Activated gamma-delta T cell (primary cell): ENCODE results near the gene OPN1MW2.
"Not testable (repeated sequence)": the region's sequence is repeated elsewhere in the genome, so short reads cannot be mapped to it uniquely, and the experiment has no call there.

ENCODE experiments used
- DNase-seq: peaks from one replicate; lab custom pipeline; 2025; lab: John Stamatoyannopoulos, UW
- total RNA-seq, 2 donors: gene quantifications; one replicate each; lab custom pipeline; 2026; lab: John Stamatoyannopoulos, UW

The OPN1MW2 gene
- 0 reads per million in 2 donors for total RNA-seq

GRCh38 chrX:154219456-154219855, at the start of gene OPN1MW2:
TSS of gene OPN1MW2 (plus strand) at chrX:154219756. CDS start at chrX:154219816, 60 bp downstream.
- DNase-seq: not testable (repeated sequence)

GRCh38 chrX:154172535-154172943, 47.0 kb upstream of the OPN1MW2 start:
- not testable (repeated sequence) for DNase-seq

GRCh38 chrX:154174356-154174755, 45.2 kb upstream of the OPN1MW2 start:
- DNase-seq: not testable (repeated sequence)

- not testable (repeated sequence) for DNase-seq
These were observed 37.3 kb upstream of the OPN1MW2 start, which contains the start of gene OPN1MW for GRCh38 chrX:154182296-154182695. TSS of gene OPN1MW (plus strand) at chrX:154182596. CDS start at chrX:154182678, 82 bp downstream.

- DNase-seq: not testable (repeated sequence)
These were observed 35.8 kb upstream of the OPN1MW2 start for GRCh38 chrX:154183794-154184193.

- not testable (repeated sequence) for DNase-seq
These were observed 26.7 kb upstream of the OPN1MW2 start for GRCh38 chrX:154192846-154193245.

- not testable (repeated sequence) for DNase-seq
These were observed 25.2 kb upstream of the OPN1MW2 start for GRCh38 chrX:154194316-154194715.

GRCh38 chrX:154196466-154196865, 23.1 kb upstream of the OPN1MW2 start:
- not testable (repeated sequence) for DNase-seq

- not testable (repeated sequence) for DNase-seq
These were observed 9.7 kb upstream of the OPN1MW2 start for GRCh38 chrX:154209670-154210418.

GRCh38 chrX:154211057-154211456, 8.5 kb upstream of the OPN1MW2 start:
- not testable (repeated sequence) for DNase-seq

GRCh38 chrX:154211499-154211898, 8.1 kb upstream of the OPN1MW2 start:
- DNase-seq: not testable (repeated sequence)

GRCh38 chrX:154225292-154225691, 5.7 kb downstream of the OPN1MW2 start:
- DNase-seq: not testable (repeated sequence)

GRCh38 chrX:154226706-154227105, 7.2 kb downstream of the OPN1MW2 start:
- DNase-seq: not testable (repeated sequence)

- not testable (repeated sequence) for DNase-seq
These were observed 11.9 kb downstream of the OPN1MW2 start for GRCh38 chrX:154231443-154231842.

GRCh38 chrX:154233620-154234019, 14.1 kb downstream of the OPN1MW2 start:
- DNase-seq: not testable (repeated sequence)

GRCh38 chrX:154238939-154239559, 19.5 kb downstream of the OPN1MW2 start:
- not testable (repeated sequence) for DNase-seq

- DNase-seq: not testable (repeated sequence)
These were observed 20.5 kb downstream of the OPN1MW2 start for GRCh38 chrX:154239982-154240503.

GRCh38 chrX:154247377-154248045, 28.0 kb downstream of the OPN1MW2 start:
- DNase-seq: not testable (repeated sequence)

- not testable (repeated sequence) for DNase-seq
These were observed 28.5 kb downstream of the OPN1MW2 start for GRCh38 chrX:154248076-154248475.

- DNase-seq: not testable (repeated sequence)
These were observed 37.7 kb downstream of the OPN1MW2 start, which contains the start of gene OPN1MW3 for GRCh38 chrX:154257282-154257681. TSS of gene OPN1MW3 (plus strand) at chrX:154257582. CDS start at chrX:154257620, 38 bp downstream.

- not testable (repeated sequence) for DNase-seq
These were observed 39.2 kb downstream of the OPN1MW2 start for GRCh38 chrX:154258711-154259110.

GRCh38 chrX:154263072-154263471, 43.5 kb downstream of the OPN1MW2 start:
- DNase-seq: not testable (repeated sequence)
